Measurements from ENCODE around the gene NANOS3.

Gene NANOS3

GRCh38 chr19:13830741-13831536 is 46.0 kb upstream of the NANOS3 start:
- H3K27me3 ChIP-seq (ENCODE audit: insufficient read depth, poor library complexity, severe bottlenecking) = no peaks in the 10 kb centered on the region
- H3K27ac ChIP-seq (replicated peaks) = no peak overlapping the region
- no peak for DNase-seq (ENCODE audit: low read depth in 1 of 2, low spot score in 1 of 2)
- TF ChIP-seq GABPA (IDR thresholded peaks at IDR 0.05; ENCODE audit: low read depth) (no peak), REST (IDR thresholded peaks at IDR 0.05; ENCODE audit: insufficient replicate concordance, low read depth) (no peak), SPI1 (IDR thresholded peaks at IDR 0.05; ENCODE audit: borderline replicate concordance, low read depth) (no peak), CTCF (IDR thresholded peaks at IDR 0.05; ENCODE audit: insufficient read depth, low read length) (no peak), POLR2AphosphoS5 (IDR thresholded peaks at IDR 0.05; ENCODE audit: low read depth) (0 out of 2 replicates have a peak, but pooled peaks have one; percentile 5)
- no peak overlapping the region for H3K4me3 ChIP-seq (replicated peaks; ENCODE audit: insufficient read depth, low read length)

GRCh38 chr19:13831537-13832467 is 45.1 kb upstream of the NANOS3 start:
- no peaks in the 10 kb centered on the region for H3K27me3 ChIP-seq (ENCODE audit: insufficient read depth, poor library complexity, severe bottlenecking)
- TF ChIP-seq CTCF (IDR thresholded peaks at IDR 0.05; ENCODE audit: insufficient read depth, low read length) (no peak), GABPA (IDR thresholded peaks at IDR 0.05; ENCODE audit: low read depth) (no peak), POLR2AphosphoS5 (IDR thresholded peaks at IDR 0.05; ENCODE audit: low read depth) (no peak), REST (IDR thresholded peaks at IDR 0.05; ENCODE audit: insufficient replicate concordance, low read depth) (no peak), SPI1 (IDR thresholded peaks at IDR 0.05; ENCODE audit: borderline replicate concordance, low read depth) (no peak)
- no peak overlapping the region for H3K27ac ChIP-seq (replicated peaks)
- no peak for DNase-seq (ENCODE audit: low read depth in 1 of 2, low spot score in 1 of 2)
- H3K4me3 ChIP-seq (replicated peaks; ENCODE audit: insufficient read depth, low read length) = no peak overlapping the region

GRCh38 chr19:13833330-13834243 is 43.3 kb upstream of the NANOS3 start:
- peak in 1 of 2 experiments; percentile 93 for DNase-seq (ENCODE audit: low read depth in 1 of 2, low spot score in 1 of 2)
- TF ChIP-seq SPI1 (IDR thresholded peaks at IDR 0.05; ENCODE audit: borderline replicate concordance, low read depth) = no peak
- peak; percentile 28 for TF ChIP-seq CTCF (IDR thresholded peaks at IDR 0.05; ENCODE audit: insufficient read depth, low read length)
- no peak for TF ChIP-seq GABPA (IDR thresholded peaks at IDR 0.05; ENCODE audit: low read depth)
- TF ChIP-seq POLR2AphosphoS5 (IDR thresholded peaks at IDR 0.05; ENCODE audit: low read depth) = peak; percentile 94
- TF ChIP-seq REST (IDR thresholded peaks at IDR 0.05; ENCODE audit: insufficient replicate concordance, low read depth) = no peak
- Histone ChIP-seq H3K27ac (replicated peaks) (peak overlapping the region; percentile 98), H3K4me3 (replicated peaks; ENCODE audit: insufficient read depth, low read length) (no peak overlapping the region; the same call in 1 of the 2 replicates), H3K27me3 (ENCODE audit: insufficient read depth, poor library complexity, severe bottlenecking) (no peaks in the 10 kb centered on the region)

Data from HL-60 (cell line).